NCI-H2171 treated with DMSO at 0.1 percent for 48 hours (cell line): ENCODE results near the gene HEXB.

ENCODE experiments used
- DNase-seq: peaks from one replicate; lab custom pipeline; 2025; lab: John Stamatoyannopoulos, UW

The HEXB gene

GRCh38 chr5:74684900-74685851 is at the start of gene HEXB:
HEXB (plus strand) TSS chr5:74685233; CDS start chr5:74685261, 28 bp downstream.
- DNase-seq = peak; percentile 45

DNA sequence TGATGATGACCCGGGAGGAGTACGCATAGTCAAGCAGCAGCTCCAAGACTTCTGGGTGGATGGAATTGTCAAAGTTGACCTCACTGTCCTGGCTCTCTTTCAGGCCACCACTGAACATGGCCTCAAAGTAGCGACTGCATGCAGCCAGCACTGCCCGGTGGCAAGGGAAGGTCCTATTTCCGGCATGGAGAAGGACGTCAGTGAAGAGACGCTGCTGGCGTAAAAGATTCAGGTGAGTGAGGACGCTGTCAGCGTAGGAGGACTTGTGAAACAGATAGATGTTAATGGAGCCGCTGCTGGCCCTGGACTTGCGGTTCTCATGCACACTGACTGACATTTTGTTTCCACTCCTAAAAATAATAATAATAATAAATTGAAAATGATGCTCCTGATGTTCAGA is 48.9 kb upstream of the HEXB start:
- no peak for DNase-seq

DNA sequence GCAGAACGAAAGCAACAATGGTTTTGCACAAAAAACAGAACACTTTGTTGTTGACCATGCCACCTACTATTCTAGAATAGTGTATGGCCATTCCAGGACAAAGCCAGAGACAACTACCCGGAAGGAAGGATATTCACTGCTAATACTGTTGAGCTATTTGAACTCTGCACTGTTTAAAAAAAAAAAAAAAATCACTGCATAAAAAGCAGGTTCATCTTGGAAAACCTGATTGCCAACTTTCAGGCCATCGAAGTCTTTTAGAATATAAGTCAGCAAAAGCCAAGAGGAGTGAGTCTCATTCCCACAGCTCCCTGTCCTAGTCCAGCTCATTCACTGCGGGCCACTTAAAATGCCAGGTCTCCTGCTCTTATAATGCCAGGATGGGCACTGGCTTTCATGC is 48.5 kb upstream of the HEXB start:
- no peak for DNase-seq

- no peak for DNase-seq
Measured at GRCh38 chr5:74638544-74638969, 46.5 kb upstream of the HEXB start.

GRCh38 chr5:74638970-74639806 is 45.8 kb upstream of the HEXB start:
- peak; percentile 17 for DNase-seq

GRCh38 chr5:74639807-74640449 is 45.1 kb upstream of the HEXB start:
- DNase-seq = peak; percentile 9

- DNase-seq = peak; percentile 79
Measured at GRCh38 chr5:74640450-74640953, 44.5 kb upstream of the HEXB start, which contains the start of gene ENC1. ENC1 (minus strand) TSS chr5:74640728; CDS start chr5:74636485, 4,243 bp downstream.

DNA sequence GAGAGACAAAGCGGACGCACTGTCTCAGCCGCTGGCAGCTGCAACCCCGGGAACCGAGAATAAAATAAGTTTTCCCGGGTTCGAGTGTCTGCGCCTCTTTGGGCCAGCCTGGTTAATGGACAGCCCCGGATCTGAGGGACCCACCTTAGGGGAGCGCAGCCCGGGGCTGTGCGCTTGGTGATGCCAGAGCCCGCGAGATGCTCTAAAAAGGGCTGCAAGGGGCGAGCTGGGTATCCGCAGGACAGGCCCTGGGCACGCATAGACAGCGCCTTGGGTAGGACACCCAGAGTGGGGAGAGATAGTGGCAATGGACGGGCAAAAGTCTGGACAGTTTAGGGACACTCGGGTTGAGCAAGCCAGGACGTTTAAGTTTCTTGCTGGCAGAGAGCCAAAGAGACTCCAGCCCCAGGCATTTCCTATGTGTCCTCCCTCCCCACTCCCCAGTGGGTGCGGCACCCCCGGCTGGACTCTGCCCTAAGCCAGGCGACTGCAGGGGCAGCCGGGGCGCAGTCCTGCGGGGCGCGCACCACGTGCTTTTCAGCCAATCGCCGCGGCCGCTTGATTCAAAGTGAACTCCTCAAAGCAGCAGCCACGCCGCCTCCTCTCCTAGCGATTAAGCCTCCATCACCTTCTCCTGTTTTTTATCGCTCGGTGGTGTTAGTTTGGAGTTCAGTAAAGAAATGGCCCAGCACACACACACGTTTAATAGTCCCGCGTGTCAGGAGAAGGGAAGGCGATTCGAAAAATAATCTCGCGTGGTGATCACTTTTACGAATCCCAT is 43.9 kb upstream of the HEXB start:
- no peak for DNase-seq

DNA sequence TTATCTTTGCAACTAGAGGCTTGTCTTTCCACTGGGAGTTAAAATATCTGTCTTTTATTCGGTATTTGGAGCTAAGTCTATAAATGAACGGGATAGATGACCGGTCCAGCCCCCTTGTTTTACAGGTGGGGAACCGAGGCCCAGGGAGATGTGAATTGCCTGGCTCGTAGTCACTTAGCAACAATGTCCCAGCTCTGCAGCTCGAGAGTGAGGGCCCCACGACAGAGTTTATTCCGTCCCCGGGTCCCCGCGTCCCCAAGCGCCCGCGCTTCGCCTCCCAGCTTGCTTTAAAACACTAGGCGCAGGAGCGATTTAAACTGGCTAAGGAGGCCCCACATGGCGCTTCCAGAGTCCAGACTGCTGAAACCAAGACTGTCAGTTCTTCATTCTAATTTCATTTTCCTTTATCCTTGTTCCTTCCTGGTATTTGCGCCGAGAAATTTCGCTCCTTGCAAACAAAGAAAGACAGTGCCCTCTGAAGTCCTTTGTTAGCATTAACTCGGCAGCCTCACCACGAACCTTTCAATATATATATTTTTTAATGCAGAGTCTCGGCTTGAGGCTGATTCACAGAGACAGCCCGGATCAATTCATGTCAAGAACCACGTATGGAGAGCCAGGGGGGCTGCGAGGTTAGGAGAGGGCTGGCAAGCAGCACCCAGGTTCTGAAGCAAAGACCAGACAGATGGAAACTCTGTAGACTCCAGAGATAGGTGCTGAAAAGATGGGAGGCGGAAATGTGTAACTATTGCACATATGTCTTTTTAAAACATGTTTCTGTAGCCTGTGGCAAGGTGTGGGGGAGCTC is 43.1 kb upstream of the HEXB start:
- peak; percentile 23 for DNase-seq

GRCh38 chr5:74642543-74642863 is 42.5 kb upstream of the HEXB start:
- no peak for DNase-seq

DNA sequence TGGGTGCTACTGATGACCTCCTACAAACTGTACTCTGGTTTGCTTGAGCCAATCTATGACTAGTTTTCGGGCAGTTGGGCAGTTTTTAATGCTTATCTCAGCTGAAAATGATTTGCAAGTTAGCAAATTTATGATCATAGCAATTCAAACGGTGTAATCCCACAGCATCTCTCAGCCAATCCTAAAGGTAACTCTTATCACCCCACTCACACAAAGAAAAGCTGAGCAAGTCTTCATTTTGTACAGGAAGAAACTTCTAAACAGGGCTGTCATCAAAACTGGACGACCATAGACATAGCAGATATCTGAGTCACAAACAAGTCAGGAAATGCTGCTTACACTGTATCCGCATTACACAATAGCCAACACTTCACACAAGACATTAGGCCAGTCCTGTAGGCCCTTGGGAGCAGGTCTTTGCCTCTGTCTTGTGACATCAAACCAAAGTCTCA is 41.9 kb upstream of the HEXB start:
- no peak for DNase-seq

- peak; percentile 29 for DNase-seq
Measured at GRCh38 chr5:74647096-74647495, 37.9 kb upstream of the HEXB start.

DNA sequence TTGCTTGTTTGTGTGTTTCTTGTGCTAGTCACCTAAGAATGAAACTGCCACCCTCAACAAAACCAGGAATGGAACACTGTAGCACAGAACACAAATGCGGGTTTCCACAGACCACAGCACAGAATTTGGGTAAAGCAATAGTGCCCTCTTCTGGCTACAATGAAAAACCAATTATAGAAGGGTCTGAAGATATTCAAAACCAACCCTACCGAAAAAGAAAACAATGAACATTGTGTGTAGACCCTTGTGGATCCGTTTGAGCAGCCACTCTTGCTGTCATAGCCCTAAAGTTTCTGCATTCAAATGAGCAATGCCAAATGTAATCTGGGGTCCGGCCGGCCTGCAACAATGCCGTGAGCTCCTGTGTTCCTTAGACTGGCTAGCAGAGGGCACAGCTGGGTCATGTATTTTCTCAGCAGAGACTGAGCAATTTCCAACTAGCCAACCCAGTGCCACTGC is 36.2 kb upstream of the HEXB start:
- DNase-seq = peak; percentile 80

- DNase-seq = no peak
Measured at GRCh38 chr5:74649421-74649973, 35.5 kb upstream of the HEXB start.

DNA sequence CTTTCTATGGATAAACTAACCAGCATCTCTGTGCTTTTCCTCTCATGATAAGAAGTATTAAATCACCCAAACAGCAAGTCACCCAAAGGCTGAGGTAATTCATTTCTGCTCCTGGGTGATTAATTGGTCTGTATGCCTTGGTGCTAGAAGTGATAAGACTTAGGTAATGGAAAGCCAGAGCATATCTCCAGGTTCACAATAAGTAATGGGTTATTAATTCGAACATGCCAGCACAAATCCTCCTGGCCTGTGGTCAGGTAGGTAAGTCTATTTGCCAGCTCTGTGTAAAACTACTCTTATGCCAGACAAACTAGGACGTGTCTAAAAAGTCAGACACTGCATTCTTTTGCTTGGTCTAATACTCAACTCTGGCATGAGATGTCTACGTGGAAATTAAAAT is 33.3 kb upstream of the HEXB start:
- no peak for DNase-seq

GRCh38 chr5:74652576-74652975 is 32.5 kb upstream of the HEXB start:
- DNase-seq = no peak

DNA sequence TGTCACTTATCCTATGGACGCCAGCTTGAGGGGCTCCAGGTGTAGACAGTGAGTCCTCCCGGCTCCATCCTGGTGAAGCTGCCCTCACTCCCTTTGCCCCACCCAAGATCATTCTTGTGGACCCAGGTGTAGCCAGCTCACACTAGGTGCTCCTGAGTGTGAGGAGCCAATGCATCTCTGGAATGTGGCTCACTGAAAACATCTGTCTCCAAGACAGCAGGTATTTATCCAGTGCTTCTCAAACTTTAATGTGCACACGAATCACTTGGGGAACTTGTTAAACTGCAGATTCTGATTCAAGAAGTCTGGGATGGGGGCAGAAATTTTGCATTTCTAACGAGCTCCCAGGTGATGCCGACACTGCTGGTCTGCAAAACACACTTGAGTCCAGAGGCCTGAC is 31.0 kb upstream of the HEXB start:
- no peak for DNase-seq

DNA sequence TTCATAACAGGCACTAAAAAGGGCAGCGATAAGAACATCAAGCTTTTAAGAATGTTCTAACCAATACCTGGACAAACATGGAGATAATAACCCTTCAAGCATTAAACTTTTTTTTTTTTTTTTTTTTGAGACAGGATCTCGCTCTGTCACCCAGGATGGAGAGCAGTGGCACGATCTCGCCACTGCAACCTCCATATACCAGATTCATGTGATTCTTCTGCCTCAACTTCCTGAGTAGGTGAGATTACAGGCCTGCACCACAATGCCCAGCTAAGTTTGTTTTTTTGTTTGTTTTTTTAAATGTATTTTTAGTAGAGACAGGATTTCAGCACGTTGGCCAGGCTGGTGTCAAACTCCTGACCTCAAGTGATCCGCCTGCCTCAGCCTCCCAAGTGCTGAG is 29.8 kb upstream of the HEXB start:
- DNase-seq = no peak

DNA sequence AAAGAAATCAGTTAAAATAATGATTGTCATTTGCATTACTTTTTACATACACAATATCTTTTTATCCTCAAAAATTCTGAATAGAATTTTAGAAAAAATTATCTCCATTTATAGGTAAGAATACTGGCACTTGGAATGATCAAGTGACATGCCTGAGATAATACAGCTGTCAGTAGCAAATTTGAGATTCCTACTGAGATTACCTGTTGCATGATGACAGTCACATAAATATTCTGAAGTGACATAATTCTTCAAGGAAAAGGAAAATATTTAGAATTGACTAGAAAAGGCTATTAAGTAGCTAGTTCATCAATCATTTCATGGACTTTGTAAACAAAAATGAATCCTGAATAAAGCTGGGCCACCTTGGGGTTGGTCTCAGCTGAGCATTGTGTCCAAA is 29.3 kb upstream of the HEXB start:
- DNase-seq = no peak

DNA sequence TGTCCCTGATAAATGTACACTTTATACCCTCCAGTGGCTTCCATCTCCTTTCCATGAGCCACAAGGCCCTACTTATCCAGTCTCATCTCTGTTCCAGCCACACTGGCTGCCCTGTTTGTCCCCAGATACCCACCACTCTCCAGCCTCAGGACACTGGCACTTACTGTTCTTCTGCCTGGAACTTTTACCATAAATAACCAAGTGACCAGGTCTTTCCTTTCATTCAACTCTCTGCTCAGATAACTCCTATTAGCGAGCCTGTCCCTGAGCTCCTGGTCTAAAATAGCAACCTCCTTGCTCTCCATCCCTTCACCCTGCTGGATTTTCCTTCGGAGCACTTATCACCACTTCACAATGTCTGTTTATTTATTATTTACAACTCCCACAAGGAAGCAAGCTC is 27.9 kb upstream of the HEXB start:
- no peak for DNase-seq
